ENCODE results near the gene KCNQ5.

The KCNQ5 gene

DNA sequence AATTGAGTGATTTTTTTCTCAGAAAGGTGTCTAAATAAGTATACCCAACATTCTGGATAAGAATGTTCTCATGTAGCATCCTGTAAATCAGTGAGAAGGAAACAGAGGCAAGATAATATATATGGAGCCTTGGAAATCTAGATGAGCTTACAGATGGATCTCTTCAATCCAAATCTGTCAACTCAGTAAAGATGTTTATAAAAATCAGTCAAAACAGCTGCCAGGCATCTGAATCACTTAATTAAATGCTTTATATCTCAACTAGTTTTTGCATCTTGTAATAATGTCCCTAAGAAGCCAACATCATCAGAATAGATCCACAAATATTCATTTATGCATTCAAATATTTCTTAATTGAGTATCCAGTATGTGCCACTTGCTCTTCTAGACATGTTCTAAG, 303.3 kb downstream of the KCNQ5 start:
- no peak for DNase-seq

DNA sequence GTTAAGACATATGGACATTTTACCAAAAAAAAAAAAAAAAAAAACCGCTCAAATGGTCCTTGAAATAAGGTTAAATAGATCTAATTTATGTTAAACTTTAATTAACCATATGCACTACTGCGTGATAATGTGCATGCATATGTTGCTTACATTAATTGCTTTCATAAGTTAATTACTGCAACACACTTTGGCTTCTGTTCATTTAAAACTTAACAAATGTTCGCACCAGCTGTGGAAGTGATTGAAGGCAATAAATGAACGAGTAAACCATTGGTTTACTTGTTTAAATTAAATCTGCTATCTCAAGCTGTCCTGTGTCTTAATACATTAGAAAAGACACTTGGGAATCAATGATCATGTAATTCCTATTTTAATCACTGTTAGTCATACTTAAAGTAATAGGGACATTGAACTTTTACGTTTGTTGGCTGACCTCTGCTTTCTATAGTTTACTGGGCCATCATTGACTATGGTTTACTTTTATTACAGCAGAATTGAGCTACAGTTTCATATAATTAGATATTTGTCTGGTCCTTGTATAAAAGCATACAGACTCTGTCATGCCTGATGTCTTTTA, 308.8 kb downstream of the KCNQ5 start:
- DNase-seq: no peak

DNA sequence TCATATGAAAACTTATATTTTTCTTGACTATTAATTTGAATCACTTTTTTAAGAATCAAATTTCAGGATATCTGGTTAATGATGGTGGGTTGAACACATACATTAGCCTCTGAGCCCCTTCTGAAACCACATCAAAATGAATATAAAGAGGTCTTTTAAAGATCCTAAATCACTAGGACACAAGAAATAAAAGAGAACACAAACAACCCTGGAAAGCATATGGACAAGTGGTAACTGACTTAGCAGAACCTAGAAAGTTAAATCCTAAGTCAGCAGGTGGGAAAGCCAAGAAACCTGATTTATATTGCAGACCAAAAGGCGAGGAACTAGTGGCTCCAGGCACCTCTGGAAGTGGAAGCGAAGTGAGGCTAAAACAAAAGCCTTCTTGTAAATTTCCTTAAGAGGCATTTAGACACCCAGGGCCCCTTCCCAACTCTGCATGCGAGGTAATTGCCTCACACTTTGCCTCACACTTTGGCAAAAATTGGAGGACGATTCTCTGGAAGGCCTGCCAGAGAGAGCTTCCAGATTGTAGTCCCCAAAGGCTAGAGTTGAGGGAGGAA, 309.5 kb downstream of the KCNQ5 start:
- no peak for DNase-seq

DNA sequence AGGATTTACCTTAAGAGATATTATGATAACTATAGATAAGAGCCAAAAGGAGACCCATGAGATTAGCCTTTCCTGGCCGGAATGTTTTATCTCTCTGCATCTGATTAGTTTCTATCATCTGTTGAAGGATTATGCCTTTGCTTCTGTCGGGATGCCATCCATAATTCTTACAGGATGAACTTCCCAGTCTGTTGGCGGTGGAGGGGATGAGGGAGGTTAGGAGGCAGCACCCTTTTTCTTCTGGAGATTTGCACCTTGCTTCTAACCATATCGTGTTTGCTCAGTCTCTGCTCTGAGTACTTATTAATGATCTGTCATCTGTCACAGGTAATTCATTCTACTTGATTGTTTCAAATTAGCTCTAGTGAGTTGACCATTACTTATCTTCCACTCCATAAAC, 311.4 kb downstream of the KCNQ5 start:
- DNase-seq: no peak

DNA sequence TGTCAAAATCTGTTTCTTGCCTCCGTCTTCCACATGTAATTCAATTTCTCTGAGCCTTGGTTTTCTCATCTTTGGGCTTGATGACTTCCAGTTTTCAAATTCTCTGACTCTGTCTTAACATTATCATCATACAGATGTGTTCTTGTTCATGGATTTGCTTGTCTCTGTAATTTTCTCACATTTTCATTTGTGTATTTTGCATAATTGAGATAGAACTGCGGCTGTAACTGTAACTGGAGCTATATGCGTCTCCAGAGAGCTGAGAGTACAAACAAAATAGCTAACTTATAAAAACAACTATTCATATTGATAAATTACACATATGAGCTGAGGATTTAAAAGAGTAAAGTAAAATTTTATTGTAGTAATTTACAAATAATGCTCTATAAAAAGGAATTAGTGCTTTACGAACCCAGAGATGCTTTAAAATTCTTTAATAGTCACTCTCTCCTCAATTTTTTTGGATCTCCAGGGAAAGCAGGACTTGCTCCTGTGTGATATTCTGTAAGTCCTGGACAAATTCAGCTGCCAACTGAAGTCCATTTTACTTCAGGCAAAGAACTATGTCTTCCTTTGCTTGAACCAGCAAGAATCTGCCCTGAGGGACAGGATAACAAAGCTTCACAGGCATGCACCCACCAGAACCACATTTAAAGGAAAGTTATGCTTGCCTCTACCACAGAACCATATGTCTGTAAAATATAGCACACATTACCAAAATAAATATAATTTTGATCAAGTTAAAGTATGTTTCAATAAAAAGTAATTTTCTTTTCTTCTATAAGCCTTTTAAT, 315.1 kb downstream of the KCNQ5 start:
- DNase-seq: no peak

DNA sequence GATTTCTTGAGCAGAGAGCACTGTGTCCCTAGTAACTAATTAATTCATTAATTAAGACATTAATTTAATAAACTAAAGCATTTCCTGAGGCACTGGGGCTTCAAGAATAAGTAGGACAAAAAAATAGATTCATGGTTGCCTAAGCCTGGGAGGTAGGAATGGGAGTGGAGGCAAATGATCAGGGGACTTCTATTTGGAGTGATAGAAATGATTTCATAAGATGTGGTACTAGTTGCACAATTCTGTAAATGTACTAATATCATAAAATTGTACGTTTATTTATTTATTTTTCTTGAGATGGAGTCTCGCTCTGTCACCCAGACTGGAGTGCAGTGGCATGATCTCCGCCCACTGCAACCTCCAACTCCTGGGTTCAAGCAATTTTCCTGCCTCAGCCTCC, 316.2 kb downstream of the KCNQ5 start:
- DNase-seq: no peak

DNA sequence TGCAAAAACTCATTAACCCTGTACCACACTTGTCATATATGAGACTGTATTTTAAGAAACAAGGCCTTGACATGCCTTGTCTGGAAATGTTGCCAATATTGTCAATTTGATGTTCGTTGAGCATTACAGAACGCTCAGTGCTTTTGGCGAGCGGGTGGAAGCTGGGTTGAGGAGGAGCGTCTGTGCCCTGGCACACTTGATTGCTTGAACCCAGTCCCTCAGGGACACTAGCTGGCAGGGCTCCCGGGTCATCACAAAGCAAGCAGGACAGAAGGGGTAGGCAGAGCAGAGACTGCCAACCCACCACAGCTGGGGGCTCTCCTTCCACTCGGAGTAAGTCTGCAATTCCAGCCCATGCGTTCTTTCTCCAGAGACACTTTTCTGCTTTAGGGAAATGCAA, 317.1 kb downstream of the KCNQ5 start:
- DNase-seq: no peak

DNA sequence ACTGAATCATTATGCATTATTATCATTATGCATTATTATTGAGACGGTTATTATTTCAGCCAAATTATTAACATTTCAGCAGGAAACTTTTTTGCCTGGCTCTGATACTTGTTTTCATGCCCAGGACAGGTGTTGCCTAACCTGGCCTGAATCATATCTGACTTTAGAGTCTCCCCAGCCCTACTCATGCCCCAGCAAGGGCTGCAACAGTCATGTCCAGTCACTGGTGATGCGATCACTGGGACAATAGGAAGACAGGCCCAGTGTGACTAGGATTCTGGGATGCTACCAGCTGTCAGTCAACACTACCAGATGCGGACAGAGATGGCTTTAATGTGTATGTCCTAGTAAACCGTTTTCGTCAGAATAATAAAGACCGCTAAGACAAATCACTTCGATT, 318.4 kb downstream of the KCNQ5 start:
- no peak for DNase-seq

DNA sequence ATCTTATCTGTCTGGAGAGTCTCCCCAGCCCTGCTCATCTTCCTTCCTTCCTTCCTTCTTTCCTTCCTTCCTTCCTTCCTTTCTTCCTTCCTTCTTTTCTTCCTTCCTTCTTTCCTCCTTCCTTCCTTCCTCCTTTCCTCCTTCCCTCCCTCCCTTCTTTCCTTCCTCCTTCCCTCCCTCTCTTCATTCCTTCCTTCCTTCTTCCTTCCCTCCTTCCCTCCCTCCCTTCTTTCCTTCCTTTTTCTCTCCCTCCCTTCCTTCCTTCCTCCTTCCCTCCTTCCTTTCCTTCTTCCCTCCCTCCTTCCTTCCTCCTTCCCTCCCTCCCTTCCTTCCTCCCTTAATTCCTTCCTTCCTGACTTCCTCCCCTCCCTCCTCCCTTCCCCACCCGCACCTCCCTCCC, 319.4 kb downstream of the KCNQ5 start:
- DNase-seq: no peak

DNA sequence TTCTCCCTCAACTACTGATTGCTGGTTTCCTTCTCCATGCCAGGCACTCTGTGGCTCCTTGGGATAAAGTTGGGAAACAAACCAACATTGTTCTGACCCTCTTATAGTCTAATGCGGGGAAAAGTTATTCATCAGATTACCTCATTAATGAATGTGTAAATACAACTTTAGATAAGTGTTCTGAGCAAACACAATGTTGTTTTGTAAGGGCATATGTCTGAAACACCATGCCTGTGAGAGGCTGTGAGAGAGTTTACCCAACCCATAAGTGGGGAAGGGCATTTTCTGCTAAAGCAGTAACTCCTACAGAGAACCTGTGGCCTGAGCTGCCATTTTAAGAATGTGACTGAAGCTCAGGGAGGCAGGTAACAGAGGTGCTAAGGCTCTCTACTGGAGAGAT, 319.9 kb downstream of the KCNQ5 start:
- DNase-seq: no peak

DNA sequence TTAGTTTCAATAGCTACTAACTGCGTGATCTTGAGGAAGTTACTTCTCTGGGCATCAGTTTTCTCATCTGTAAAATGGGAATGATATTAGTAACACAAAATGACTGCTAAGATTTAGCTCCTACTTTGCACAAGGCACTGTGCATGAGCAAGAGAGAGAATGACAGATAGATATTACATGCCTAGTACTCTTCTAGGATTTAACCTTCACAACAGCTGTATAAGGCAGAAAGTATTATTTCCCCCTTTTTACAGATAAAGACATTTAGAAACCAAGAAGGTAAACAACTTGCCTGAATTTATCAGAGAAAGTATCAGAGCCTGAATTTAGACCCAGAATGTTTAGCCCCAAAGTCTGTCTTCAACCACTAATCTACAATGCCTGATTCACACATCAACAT, 321.8 kb downstream of the KCNQ5 start:
- no peak for DNase-seq

DNA sequence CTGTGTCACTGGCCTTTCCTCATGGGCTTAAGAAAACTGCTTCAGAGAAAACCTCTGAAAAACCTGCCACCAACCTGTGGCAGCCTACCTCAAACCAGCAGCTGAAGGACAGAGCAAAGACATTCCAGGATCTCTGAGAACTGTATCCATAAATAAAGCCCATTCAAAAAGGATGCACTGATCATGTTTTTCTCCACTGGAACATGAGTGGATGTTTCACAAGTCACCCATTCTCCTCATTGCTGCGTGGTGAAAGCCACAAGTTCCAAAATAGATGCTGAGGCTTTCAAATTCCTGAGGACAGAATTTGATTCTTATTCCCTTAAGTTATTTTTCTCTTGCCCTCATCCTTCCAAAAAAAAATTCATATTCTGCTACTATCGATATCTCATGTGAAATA, 322.8 kb downstream of the KCNQ5 start:
- DNase-seq: no peak

DNA sequence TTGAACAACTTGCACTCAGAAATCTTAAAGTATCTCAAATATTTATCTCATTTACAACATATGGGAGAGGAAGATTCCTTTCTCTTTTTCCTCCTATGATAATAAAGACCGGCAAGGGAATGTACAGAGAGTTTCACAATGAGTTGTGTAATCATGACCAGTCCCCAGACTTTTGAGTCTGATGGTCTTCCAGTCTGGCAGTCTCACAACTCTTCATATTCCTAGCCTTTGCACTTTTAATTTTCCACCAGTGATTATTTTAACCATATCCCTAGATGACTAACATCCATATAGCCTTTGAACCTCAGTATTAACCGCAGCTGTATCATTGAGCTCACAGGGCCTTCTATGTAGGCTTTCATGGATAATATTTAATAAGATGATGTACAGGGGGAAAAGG, 324.9 kb downstream of the KCNQ5 start:
- DNase-seq: no peak

DNA sequence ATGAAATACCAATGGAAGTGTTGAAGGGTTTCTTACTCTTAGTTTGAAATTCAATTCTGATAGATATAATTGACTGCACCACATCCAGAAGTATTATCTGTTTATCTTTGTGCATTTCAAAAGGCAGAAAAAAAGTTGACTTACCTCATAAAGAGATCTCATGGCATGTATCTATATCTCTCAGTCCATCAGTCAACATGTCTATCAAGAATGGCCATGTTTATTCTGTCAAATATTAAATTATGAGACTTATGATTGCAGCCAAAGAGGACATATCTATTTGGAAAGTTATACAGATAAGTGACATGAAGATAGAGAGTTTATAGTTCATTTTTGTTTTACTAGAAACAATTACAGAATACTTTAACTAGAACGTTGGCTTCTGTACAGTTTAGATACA, 325.7 kb downstream of the KCNQ5 start:
- DNase-seq: no peak

DNA sequence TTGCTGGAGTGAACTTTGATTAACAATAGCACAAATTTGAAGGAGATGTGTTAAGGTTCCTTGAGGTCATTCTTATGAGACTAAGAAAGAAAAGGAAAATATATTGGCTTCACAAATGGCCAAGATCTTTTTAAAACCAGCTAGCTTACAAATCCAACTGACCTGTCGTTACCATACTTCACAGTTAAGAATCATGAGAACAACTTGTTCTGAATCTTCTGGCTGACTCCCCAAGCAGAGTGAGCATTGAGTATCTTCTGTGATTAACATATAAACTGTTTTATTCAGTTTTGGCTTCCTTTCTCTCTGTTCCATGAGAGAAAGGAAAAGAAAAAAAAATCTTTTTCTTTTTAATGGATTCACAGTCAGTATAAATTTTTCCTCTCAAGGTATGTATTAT, 326.3 kb downstream of the KCNQ5 start:
- no peak for DNase-seq

DNA sequence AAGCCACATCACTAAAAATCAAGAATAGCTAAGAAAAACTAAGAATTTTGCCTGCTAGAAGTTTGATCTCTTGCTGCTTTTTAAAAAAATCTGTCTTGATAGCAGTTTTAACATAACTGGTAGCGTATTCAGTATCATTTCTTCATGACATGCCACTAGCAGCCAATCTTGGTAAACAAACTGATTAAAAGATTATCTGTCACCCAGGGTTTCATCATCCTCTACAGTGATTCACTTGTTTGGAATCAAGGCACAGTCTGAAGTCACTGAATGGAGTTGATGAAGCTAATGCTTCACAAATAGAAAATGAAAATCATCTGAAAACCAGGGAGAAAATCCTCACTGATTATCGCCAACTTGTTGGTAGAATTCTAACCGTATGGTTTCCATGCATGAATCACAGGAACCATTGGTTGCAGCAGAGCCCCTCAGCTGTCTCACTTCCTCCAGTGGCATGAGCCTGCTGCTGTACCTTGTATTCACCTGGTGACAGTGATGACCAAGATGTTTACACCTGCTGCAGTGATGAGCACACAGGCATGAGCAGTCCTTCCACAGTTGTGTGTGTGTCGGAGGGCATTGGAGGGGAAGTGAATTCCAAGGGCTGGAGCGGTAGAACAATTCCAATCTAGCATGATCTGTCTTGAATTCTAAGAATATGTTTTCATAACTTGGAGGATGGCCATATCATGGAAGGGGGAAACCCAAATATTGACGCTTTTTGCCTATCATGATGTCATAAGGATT, 328.4 kb downstream of the KCNQ5 start:
- no peak for DNase-seq

DNA sequence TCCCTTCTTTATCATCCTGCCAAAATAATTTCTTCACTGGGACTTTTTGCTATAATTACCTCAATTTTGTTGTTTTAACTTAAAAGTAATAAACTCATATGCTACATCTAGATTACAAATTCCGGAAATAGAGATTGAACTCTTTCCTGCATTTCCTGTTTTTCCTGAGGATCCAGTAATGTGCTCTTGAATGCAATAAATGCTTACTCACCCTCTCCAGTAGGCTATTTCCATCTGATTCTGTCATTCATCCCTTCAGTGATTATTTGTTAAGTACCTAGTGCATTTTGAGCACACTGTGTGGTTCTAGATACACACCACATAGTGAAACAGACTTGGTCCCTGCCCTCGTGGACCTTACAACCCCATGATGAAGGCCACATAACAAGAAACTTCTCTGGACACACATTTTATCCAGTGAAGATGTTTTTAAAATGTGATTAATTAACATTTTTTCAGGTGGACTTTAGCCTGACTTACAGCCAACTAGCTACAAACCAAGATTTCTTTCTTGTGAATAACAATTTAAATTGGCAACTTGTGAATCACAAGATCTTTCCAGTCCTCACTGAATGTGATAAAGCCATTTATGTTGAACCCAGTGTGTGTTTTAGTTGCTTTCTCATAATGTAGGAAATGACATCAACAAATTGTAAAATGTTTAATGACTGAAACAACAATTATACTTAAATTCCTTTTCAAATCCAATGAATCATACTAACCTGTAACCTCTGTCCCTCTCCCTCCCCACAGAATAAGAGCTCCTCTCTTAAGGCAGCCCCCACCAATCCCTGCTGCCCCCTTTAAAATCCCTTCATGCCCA, 331.2 kb downstream of the KCNQ5 start:
- no peak for DNase-seq

DNA sequence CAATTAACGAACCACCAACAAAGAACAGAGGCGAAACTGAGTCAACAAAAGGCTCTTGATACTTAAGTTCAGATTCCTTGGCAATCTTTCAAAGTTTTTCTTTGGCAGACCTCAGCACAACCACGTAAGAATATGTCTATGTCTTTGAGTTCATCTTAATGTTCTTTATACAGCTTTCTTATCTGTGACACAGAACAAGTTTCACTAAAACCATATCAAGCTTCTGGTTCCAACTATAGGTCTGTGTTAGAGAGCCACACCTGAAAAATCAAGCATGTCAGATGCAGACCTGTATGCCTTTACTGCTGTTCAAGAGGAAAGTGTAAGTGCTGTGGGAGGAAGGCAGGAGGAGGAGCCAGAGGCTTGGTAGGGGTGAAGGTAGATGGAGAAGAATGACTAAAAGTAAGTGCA, 332.1 kb downstream of the KCNQ5 start:
- no peak for DNase-seq

DNA sequence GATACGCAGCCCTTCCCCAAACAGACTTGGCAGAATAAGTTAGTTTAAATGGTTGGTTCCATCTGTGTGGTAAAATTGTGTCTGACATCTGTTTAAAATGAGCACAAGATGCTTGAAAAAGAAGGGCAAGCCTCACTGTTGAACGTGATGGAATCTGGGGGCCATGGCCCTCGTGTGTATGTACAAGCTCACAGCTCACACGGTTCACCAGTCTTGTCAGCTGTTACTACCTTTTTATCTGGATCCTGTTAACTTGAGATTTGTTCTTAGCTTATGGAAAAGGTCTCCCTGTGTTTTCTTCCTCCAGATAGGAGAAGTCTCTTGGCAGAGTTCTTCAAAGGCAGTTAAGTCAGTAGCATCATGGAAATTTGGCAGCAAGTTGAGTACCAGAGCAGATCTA, 332.9 kb downstream of the KCNQ5 start:
- no peak for DNase-seq

DNA sequence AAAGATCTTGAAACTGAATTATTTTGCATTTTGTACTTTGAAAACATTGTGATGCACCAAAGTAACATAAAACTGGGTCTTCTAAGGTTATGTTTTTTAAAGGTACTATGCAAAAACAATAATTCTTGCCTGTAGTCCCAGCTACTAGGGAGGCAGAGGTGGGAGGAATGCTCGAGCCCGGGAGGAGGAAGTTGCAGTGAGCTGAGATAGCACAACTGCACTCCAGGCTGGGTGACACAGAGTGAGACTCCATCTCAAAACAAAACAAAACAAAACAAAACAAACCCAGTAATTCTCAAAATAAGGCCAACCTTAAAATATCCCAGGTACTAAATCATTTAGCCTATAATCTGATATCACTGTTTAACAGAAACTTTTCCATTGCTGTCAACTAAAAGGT, 333.8 kb downstream of the KCNQ5 start:
- DNase-seq: no peak

DNA sequence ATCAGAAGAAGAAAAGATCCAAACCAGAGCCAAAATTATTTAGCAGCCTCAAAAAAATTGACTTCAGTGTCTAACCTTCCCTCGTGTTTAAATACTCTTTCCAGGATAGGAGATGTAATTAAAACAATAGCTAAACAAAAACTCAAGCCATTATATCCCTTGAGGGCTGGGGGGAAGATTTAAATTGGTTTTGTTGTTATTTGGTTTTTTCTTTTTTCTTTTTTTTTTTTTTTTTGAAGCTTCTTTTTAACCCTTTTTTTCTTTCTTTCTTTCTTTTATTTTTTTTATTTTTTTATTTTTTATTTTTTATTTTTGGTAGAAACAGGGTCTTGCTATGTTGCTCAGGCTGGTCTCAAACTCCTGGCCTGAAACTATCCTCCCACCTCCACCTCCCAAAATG, 334.4 kb downstream of the KCNQ5 start:
- no peak for DNase-seq

DNA sequence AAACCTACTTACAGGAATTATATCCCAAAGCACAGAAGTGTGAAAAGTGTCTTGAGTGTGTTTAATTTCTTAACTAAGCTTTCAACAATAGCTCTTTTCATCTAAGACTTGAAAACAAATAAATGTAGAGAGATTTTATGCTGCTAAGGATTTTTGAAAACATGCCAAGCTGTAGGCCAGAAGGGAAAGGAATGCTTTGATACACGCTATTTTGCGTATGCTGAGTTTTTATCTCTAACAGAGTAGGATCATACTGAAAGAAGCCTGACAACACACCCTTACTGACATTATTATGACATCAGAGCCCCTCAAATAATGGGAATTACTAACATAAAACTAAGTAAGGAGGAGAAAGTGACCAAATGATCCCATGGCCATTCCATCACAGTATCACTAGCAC, 338.0 kb downstream of the KCNQ5 start:
- no peak for DNase-seq

DNA sequence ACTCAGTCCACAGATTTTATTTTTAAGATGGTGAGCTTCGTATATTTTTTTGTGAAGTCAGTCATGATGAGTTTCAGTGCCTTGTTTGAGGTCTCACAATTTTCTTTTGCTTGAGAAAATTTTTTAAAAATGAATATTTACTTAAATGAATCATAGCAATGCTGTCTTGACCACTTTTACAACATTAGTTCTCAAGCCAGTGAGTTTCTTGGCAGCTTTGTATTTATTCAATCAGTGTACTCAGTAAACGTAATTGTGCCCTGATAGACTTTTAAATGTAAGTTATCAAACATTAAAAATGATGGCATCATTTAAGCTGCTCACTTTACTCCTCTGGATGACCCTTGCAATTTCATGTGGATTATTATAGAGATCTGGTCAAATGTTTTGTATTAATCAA, 342.1 kb downstream of the KCNQ5 start:
- DNase-seq: no peak

Measured in CD4-positive, alpha-beta T cell treated with Interleukin-1 beta for 1 hour (primary cell).